ENCODE measurements around the gene REPS2. TPM values are rescaled to one million over a fixed set of nuclear protein-coding genes. Genes with fewer than 3 reads are reported as not detected.

Gene REPS2
- total RNA-seq, 1 experiment from 2014 or later = 3.7 TPM

DNA sequence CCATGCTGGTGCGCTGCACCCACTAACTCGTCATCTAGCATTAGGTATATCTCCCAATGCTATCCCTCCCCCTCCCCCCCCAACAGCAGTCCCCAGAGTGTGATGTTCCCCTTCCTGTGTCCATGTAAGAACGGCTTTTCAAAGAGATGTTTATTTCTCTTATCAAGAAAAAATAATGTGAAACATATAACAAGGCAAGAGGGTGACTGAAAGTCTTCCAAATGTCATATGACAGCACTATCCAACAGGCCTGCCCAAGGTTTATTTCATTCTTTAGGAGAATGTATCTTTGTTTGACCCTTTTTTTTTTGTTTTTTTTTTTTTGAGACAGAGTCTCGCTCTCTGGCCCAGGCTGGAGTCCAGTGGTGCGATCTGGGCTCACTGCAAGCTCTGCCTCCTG, 29.9 kb upstream of the REPS2 start:
- H3K27ac ChIP-seq (ENCODE audit: insufficient read length, low read depth, low read length) = no peak overlapping the region
- no peaks in the 10 kb centered on the region for H3K9me3 ChIP-seq (ENCODE audit: control insufficient read depth, low read depth, low read length)
- peaks cover 7 to 9% of the 10 kb centered on the region in 2 experiments for H3K4me1 Mint-ChIP-seq
- no peaks in the 10 kb centered on the region for H4K20me1 ChIP-seq (ENCODE audit: control insufficient read depth, insufficient read depth, insufficient read length)
- no peak overlapping the region for H3K9ac ChIP-seq (ENCODE audit: extremely low read depth, insufficient read length, low read length)
- no peaks in the 10 kb centered on the region for H3K9me3 Mint-ChIP-seq
- H4K8ac ChIP-seq (replicated peaks; ENCODE audit: insufficient read length, low read depth, low read length) = no peak overlapping the region
- H2BK5ac ChIP-seq (ENCODE audit: insufficient read length, low read length) = no peak overlapping the region
- H3K4ac ChIP-seq (ENCODE audit: low read depth, low read length) = no peak overlapping the region
- H3K27me3 ChIP-seq (ENCODE audit: insufficient read depth, low read length) = no peaks in the 10 kb centered on the region
- no peaks in the 10 kb centered on the region for H3K27me3 Mint-ChIP-seq (ENCODE audit: low read depth)
- H3T11ph ChIP-seq (ENCODE audit: low read length) = no peak overlapping the region
- no peak overlapping the region for H4K91ac ChIP-seq (ENCODE audit: insufficient read length, low read depth, low read length)
- no peak overlapping the region for H3K27ac Mint-ChIP-seq
- no peak overlapping the region for H2BK20ac ChIP-seq (ENCODE audit: low read depth, low read length, poor library complexity, severe bottlenecking)
- no peaks in the 10 kb centered on the region for H3K4me1 ChIP-seq (ENCODE audit: insufficient read depth, low read length)
- no peak overlapping the region for H3K18ac ChIP-seq (ENCODE audit: insufficient read length, low read depth, low read length)
- no peaks in the 10 kb centered on the region for H3K79me1 ChIP-seq (ENCODE audit: insufficient read depth, low read depth, low read length, poor library complexity, severe bottlenecking)
- H3K79me2 ChIP-seq (ENCODE audit: insufficient read depth, low read length) = no peaks in the 10 kb centered on the region
- no peak overlapping the region for H2AFZ ChIP-seq (ENCODE audit: low read length)
- no peak overlapping the region for H4K5ac ChIP-seq (ENCODE audit: insufficient read length, low read depth, low read length)
- H3K14ac ChIP-seq (ENCODE audit: insufficient read depth, low read length) = no peak overlapping the region
- no peak overlapping the region for H3K56ac ChIP-seq (ENCODE audit: insufficient read length, low read depth, low read length)
- H2BK120ac ChIP-seq (ENCODE audit: low read depth, low read length, poor library complexity, severe bottlenecking) = no peak overlapping the region
- no peaks in the 10 kb centered on the region for H3K23me2 ChIP-seq (ENCODE audit: insufficient read length, low read depth, low read length, poor library complexity, severe bottlenecking)
- DNase-seq = no peak
- no peak overlapping the region for H2AK5ac ChIP-seq (ENCODE audit: insufficient read length, low read length)
- no peak overlapping the region for H2BK15ac ChIP-seq (ENCODE audit: low read depth, low read length)
- WGBS (ENCODE audit: extremely low coverage, insufficient read length, low lambda C conversion rate) = no CpG with 5 or more reads among the region's 5 CpGs
- TF ChIP-seq, protein P1, sequence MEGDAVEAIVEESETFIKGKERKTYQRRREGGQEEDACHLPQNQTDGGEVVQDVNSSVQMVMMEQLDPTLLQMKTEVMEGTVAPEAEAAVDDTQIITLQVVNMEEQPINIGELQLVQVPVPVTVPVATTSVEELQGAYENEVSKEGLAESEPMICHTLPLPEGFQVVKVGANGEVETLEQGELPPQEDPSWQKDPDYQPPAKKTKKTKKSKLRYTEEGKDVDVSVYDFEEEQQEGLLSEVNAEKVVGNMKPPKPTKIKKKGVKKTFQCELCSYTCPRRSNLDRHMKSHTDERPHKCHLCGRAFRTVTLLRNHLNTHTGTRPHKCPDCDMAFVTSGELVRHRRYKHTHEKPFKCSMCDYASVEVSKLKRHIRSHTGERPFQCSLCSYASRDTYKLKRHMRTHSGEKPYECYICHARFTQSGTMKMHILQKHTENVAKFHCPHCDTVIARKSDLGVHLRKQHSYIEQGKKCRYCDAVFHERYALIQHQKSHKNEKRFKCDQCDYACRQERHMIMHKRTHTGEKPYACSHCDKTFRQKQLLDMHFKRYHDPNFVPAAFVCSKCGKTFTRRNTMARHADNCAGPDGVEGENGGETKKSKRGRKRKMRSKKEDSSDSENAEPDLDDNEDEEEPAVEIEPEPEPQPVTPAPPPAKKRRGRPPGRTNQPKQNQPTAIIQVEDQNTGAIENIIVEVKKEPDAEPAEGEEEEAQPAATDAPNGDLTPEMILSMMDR (conservative IDR thresholded peaks at IDR 0.05) = no peak
- H3K4me2 ChIP-seq (ENCODE audit: insufficient read depth, insufficient read length, low read length) = no peak overlapping the region
- no peak overlapping the region for H2BK12ac ChIP-seq (ENCODE audit: insufficient read length, low read depth, low read length)
- no peaks in the 10 kb centered on the region for H3K36me3 Mint-ChIP-seq (ENCODE audit: insufficient read depth in 1 of 3, low read depth in 3 of 3)
- no peak overlapping the region for H3K23ac ChIP-seq (ENCODE audit: insufficient read length, low read depth, low read length)
- H3K4me3 Mint-ChIP-seq = no peak overlapping the region
